KMS-11 (cell line): Measurements from ENCODE around the gene AMTN.

Experiments
- H2AFZ ChIP-seq: fragments of 200-600 bp; sonication (generic); 2 replicates; pipeline ENCODE4 v1.6.1; 2016; ENCODE audit warnings: antibody characterized with exemption, mixed run types, low read depth
- H3K27ac ChIP-seq: fragments of 200-600 bp; sonication (generic); 2 replicates; pipeline ENCODE4 v1.6.1; 2016; ENCODE audit warnings: mild to moderate bottlenecking, mixed run types
- H3K27me3 ChIP-seq: fragments of 200-600 bp; sonication (generic); 2 replicates; pipeline ENCODE4 v1.6.1; 2017; ENCODE audit warnings: mild to moderate bottlenecking, low read depth, mixed run types, moderate library complexity; ENCODE audit not compliant: insufficient read depth
- H3K36me3 ChIP-seq: fragments of 200-600 bp; sonication (generic); 2 replicates; pipeline ENCODE4 v1.6.1; 2017; ENCODE audit warnings: mild to moderate bottlenecking, mixed run types; ENCODE audit not compliant: insufficient read depth
- H3K4me1 ChIP-seq: fragments of 200-600 bp; sonication (generic); 2 replicates; pipeline ENCODE4 v1.6.1; 2016; ENCODE audit warnings: mild to moderate bottlenecking, low read depth, mixed run types; ENCODE audit not compliant: poor library complexity, severe bottlenecking
- H3K4me2 ChIP-seq: fragments of 200-600 bp; sonication (generic); 2 replicates; pipeline ENCODE4 v1.7.0; 2016; ENCODE audit warnings: mild to moderate bottlenecking, mixed run types
- H3K4me3 ChIP-seq: fragments of 200-600 bp; sonication (generic); IDR thresholded peaks from 2 replicates; pipeline ENCODE4 v1.6.1; 2017; ENCODE audit warnings: low read depth, low read length, mixed read lengths; ENCODE audit not compliant: insufficient read depth
- H3K79me2 ChIP-seq: fragments of 200-600 bp; sonication (generic); 2 replicates; pipeline ENCODE4 v1.6.1; 2016; ENCODE audit warnings: low read depth, mixed run types; ENCODE audit not compliant: insufficient read depth
- H3K9ac ChIP-seq: fragments of 200-600 bp; sonication (generic); 2 replicates; pipeline ENCODE4 v1.6.1; 2016; ENCODE audit warnings: mild to moderate bottlenecking, mixed run types
- H4K20me1 ChIP-seq: fragments of 200-600 bp; sonication (generic); 2 replicates; pipeline ENCODE4 v1.6.1; 2016; ENCODE audit warnings: mild to moderate bottlenecking, mixed run types; ENCODE audit not compliant: insufficient read depth
- CTCF ChIP-seq: fragments of 200-600 bp; sonication (generic); conservative IDR thresholded peaks from 2 replicates; pipeline ENCODE4 v1.6.1; 2017; ENCODE audit warnings: low read depth, mild to moderate bottlenecking, antibody characterized with exemption, low read length, moderate library complexity, mixed read lengths

AMTN gene

GRCh38 chr4:70511365-70511764 lies 7.0 kb upstream of the AMTN start:
- H3K4me1 ChIP-seq = no peaks in the 10 kb centered on the region
- no peak overlapping the region for H3K4me3 ChIP-seq
- no peak overlapping the region for H2AFZ ChIP-seq
- H3K36me3 ChIP-seq = no peaks in the 10 kb centered on the region
- H3K79me2 ChIP-seq = no peaks in the 10 kb centered on the region
- TF ChIP-seq CTCF = no peak
- H4K20me1 ChIP-seq = no peaks in the 10 kb centered on the region
- H3K27me3 ChIP-seq = no peaks in the 10 kb centered on the region
- H3K4me2 ChIP-seq = no peak overlapping the region
- H3K9ac ChIP-seq = no peak overlapping the region
- no peak overlapping the region for H3K27ac ChIP-seq

GRCh38 chr4:70515367-70516250 lies 2.8 kb upstream of the AMTN start:
- Histone ChIP-seq H3K9ac (no peak overlapping the region), H3K36me3 (no peaks in the 10 kb centered on the region), H2AFZ (no peak overlapping the region), H3K4me2 (no peak overlapping the region), H3K27ac (no peak overlapping the region), H3K4me1 (no peaks in the 10 kb centered on the region), H3K79me2 (no peaks in the 10 kb centered on the region), H3K27me3 (no peaks in the 10 kb centered on the region), H3K4me3 (no peak overlapping the region), H4K20me1 (no peaks in the 10 kb centered on the region)
- no peak for TF ChIP-seq CTCF

GRCh38 chr4:70518716-70519115 lies 347 bp downstream of the AMTN start:
- Histone ChIP-seq H3K4me3 (no peak overlapping the region), H3K27ac (no peak overlapping the region), H3K4me2 (no peak overlapping the region), H3K27me3 (no peaks in the 10 kb centered on the region), H3K79me2 (no peaks in the 10 kb centered on the region), H3K36me3 (no peaks in the 10 kb centered on the region), H3K4me1 (no peaks in the 10 kb centered on the region), H3K9ac (no peak overlapping the region), H2AFZ (no peak overlapping the region), H4K20me1 (no peaks in the 10 kb centered on the region)
- TF ChIP-seq CTCF = no peak

- no peak overlapping the region for H3K27ac ChIP-seq
- H3K4me3 ChIP-seq = no peak overlapping the region
- no peaks in the 10 kb centered on the region for H3K4me1 ChIP-seq
- H3K36me3 ChIP-seq = no peaks in the 10 kb centered on the region
- H3K9ac ChIP-seq = no peak overlapping the region
- TF ChIP-seq CTCF = no peak
- no peaks in the 10 kb centered on the region for H4K20me1 ChIP-seq
- H3K27me3 ChIP-seq = no peaks in the 10 kb centered on the region
- no peak overlapping the region for H2AFZ ChIP-seq
- no peaks in the 10 kb centered on the region for H3K79me2 ChIP-seq
- no peak overlapping the region for H3K4me2 ChIP-seq
Observed at GRCh38 chr4:70522626-70523025, 4.3 kb downstream of the AMTN start.
